Tibial artery (tissue), 4 donors: ENCODE data around the gene HDLBP.

Experiments
- DNase-seq, 2 donors: peaks; one replicate each; pipeline ENCODE4 v3.0.0-alpha.2; 2019
- H3K27ac ChIP-seq, 2 donors: fragments of 200-600 bp; sonication (generic) in 1 of 2; 1 replicate in 1 of 2; 2 replicates in 1 of 2; pipeline ENCODE4 v1.5.1; 2018 to 2019; ENCODE audit warnings: mild to moderate bottlenecking in 1 of 2
- H3K27me3 ChIP-seq, 2 donors: fragments of 200-600 bp; sonication (generic) in 1 of 2; one replicate each; pipeline versions ENCODE4 v1.5.1 to v1.6.0; 2016 to 2019
- H3K36me3 ChIP-seq, 3 donors: fragments of 200-600 bp; sonication (generic) in 2 of 3; one replicate each; pipeline ENCODE4 v1.5.1; 2016 to 2019; ENCODE audit warnings: mild to moderate bottlenecking in 2 of 3
- H3K4me1 ChIP-seq, 4 donors: fragments of 200-600 bp; sonication (generic) in 2 of 4; 1 replicate in 3 of 4; 2 replicates in 1 of 4; pipeline ENCODE4 v1.5.1; 2016 to 2019
- H3K4me3 ChIP-seq, 2 donors: fragments of 200-600 bp; sonication (generic) in 1 of 2; 1 replicate in 1 of 2; 2 replicates in 1 of 2; pipeline ENCODE4 v1.5.1; 2018 to 2019; ENCODE audit warnings: mild to moderate bottlenecking in 2 of 2
- H3K9me3 ChIP-seq, 3 donors: fragments of 200-600 bp; sonication (generic) in 1 of 3; one replicate each; pipeline ENCODE4 v1.5.1; 2016 to 2019
- intact Hi-C: fragments of 100-400 bp; cut with DNase I; formaldehyde crosslinking; loops from one replicate; pipeline ENCODE4 v1.15.0; 2023; ENCODE audit warnings: low total_unique reads
- TF ChIP-seq, protein P1 (sequence below), 2 experiments: fragments of 200-600 bp in 1 of 2; fragments of 450-650 bp in 1 of 2; IDR thresholded peaks; one replicate each; pipeline ENCODE4 v1.5.1; 2017 to 2019; ENCODE audit warnings: antibody characterized with exemption in 2 of 2, mild to moderate bottlenecking in 1 of 2, moderate library complexity in 1 of 2

Gene HDLBP

GRCh38 chr2:241214766-241215165 is 100.7 kb downstream of the HDLBP start:
- H3K4me3 ChIP-seq: no peak overlapping the region
- H3K36me3 ChIP-seq: no peaks in the 10 kb centered on the region
- no peaks in the 10 kb centered on the region for H3K9me3 ChIP-seq
- H3K27ac ChIP-seq: no peak overlapping the region
- DNase-seq: no peak
- intact Hi-C loops: loop anchor here (10.0 kb wide), 1 partner anchor 110 kb away; the partner anchor contains the start of gene MTERF4
- H3K4me1 ChIP-seq: peaks cover 0 to 17% (median 13%) of the 10 kb centered on the region in 4 donors
- TF ChIP-seq, protein P1, sequence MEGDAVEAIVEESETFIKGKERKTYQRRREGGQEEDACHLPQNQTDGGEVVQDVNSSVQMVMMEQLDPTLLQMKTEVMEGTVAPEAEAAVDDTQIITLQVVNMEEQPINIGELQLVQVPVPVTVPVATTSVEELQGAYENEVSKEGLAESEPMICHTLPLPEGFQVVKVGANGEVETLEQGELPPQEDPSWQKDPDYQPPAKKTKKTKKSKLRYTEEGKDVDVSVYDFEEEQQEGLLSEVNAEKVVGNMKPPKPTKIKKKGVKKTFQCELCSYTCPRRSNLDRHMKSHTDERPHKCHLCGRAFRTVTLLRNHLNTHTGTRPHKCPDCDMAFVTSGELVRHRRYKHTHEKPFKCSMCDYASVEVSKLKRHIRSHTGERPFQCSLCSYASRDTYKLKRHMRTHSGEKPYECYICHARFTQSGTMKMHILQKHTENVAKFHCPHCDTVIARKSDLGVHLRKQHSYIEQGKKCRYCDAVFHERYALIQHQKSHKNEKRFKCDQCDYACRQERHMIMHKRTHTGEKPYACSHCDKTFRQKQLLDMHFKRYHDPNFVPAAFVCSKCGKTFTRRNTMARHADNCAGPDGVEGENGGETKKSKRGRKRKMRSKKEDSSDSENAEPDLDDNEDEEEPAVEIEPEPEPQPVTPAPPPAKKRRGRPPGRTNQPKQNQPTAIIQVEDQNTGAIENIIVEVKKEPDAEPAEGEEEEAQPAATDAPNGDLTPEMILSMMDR (IDR thresholded peaks at IDR 0.05): no peak
- H3K27me3 ChIP-seq: no peaks in the 10 kb centered on the region

DNA sequence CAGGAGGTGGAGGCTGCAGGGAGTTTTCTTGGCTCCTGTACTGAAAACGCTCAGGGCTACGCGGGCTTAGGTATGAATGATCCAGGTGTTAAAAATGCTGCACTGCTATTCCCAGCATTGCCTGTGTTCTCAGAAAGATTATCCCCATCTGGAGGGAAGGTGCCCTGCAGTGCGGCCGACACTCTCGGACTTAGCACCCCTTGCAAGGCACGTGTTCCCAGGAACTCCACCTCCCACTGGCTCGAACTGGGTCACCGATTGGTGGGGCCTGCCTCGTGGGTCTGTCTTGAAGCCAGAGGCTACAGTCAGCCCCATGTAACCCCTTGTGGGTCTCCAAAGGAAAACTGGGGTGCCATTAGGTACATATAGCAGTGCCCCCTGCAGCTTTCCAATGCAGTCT is 101.3 kb downstream of the HDLBP start:
- intact Hi-C loops: loop anchor here (10.0 kb wide), 1 partner anchor 109 kb away; the partner anchor contains the start of gene MTERF4
- Histone ChIP-seq H3K27me3 (no peaks in the 10 kb centered on the region), H3K36me3 (no peaks in the 10 kb centered on the region), H3K9me3 (no peaks in the 10 kb centered on the region), H3K27ac (no peak overlapping the region), H3K4me1 (peaks cover 0 to 17% (median 13%) of the 10 kb centered on the region in 4 donors), H3K4me3 (no peak overlapping the region)
- TF ChIP-seq, protein P1 (IDR thresholded peaks at IDR 0.05): no peak
- no peak for DNase-seq

DNA sequence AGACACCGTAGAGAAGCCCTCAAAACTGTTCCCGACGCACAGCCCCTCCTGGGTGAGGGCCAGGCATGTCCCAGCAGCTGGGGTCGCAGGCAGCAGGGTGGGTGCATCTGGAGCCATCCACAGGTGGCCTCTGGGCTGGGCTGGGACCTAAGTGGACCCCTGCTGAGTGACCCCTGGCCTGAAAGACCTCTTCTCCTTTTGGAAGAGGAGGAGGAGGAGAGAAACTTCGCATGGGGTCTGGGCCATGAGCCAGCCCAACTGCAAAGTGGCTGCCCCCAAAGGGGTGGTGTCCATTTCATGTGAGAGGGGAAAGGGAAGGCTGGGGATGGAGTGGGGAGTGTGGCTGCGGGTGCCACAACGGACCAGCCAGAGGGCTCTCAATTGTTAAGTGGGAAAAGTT is 101.9 kb downstream of the HDLBP start:
- Histone ChIP-seq H3K4me1 (peaks cover 0 to 12% (median 8%) of the 10 kb centered on the region in 4 donors), H3K36me3 (no peaks in the 10 kb centered on the region), H3K9me3 (no peaks in the 10 kb centered on the region), H3K27ac (no peak overlapping the region), H3K4me3 (no peak overlapping the region), H3K27me3 (no peaks in the 10 kb centered on the region)
- intact Hi-C loops: loop anchor here (10.0 kb wide), 1 partner anchor 109 kb away; the partner anchor contains the start of gene MTERF4
- no peak for DNase-seq
- TF ChIP-seq, protein P1 (IDR thresholded peaks at IDR 0.05): no peak

DNA sequence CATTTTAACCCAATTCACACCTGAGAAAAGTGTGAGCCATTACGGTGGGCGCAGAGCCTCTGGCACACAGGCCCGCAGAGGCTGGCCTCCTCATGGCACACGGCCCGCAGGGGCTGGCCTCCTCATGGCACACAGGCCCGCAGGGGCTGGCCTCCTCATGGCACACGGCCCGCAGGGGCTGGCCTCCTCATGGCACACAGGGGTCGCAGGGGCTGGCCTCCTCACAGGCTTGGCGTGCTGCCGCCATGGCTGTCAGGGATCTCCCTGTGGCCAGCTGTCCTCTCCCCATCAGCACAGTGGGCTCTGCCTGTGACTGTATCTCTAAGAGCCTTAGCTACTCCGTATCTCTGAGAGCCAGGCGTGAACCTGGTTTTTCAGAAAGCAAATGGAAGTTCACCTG is 102.4 kb downstream of the HDLBP start:
- no peaks in the 10 kb centered on the region for H3K27me3 ChIP-seq
- H3K4me1 ChIP-seq: peaks cover 0 to 7% (median 2%) of the 10 kb centered on the region in 4 donors
- no peak overlapping the region for H3K4me3 ChIP-seq
- H3K9me3 ChIP-seq: no peaks in the 10 kb centered on the region
- no peak overlapping the region for H3K27ac ChIP-seq
- TF ChIP-seq, protein P1 (IDR thresholded peaks at IDR 0.05): no peak
- no peaks in the 10 kb centered on the region for H3K36me3 ChIP-seq
- intact Hi-C loops: loop anchor here (10.0 kb wide), 1 partner anchor 108 kb away; the partner anchor contains the start of gene MTERF4
- no peak for DNase-seq

DNA sequence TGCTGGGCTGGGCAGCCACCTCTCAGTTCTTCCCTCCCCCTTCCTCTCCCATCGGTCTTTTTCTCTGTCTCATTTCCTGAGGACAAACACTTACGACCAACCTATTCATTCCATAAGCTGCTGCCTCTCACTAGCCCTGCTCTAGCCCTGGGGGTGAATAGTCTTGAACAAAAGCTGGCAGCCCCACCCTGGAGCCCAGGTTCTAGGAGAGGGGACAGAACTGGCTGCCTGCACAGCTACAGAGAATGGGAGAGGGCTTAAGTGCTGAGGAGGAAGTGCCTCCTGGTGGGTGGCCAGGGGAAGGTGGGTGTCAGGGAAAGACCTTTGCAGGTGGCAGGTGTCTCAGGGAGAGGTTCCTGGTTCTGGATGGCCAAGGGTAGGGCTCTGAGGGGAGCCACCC is 104.2 kb downstream of the HDLBP start:
- Histone ChIP-seq H3K27ac (no peak overlapping the region), H3K9me3 (no peaks in the 10 kb centered on the region)
- intact Hi-C loops: loop anchor here (10.0 kb wide), 1 partner anchor 106 kb away; the partner anchor contains the start of gene MTERF4

More for the DNA sequence above, 104.2 kb downstream of the HDLBP start:
- no peaks in the 10 kb centered on the region for H3K36me3 ChIP-seq
- TF ChIP-seq, protein P1 (IDR thresholded peaks at IDR 0.05): no peak
- no peaks in the 10 kb centered on the region for H3K4me1 ChIP-seq
- no peak overlapping the region for H3K4me3 ChIP-seq
- DNase-seq: no peak
- H3K27me3 ChIP-seq: no peaks in the 10 kb centered on the region
